Liver (tissue), 9 donors: ENCODE data around the gene IQGAP2. TPM values are rescaled to one million over a fixed set of nuclear protein-coding genes. Genes with fewer than 3 reads are reported as not detected.

Experiments
- DNase-seq: peaks from one replicate; pipeline ENCODE4 v3.0.0-alpha.2; 2017; ENCODE audit warnings: low spot score
- H3K27ac ChIP-seq, 2 donors: one replicate each; pipeline ENCODE4 v1.7.0; 2013; ENCODE audit warnings: inconsistent platforms in 2 of 2, low read length in 2 of 2, control low read depth in 1 of 2, low read depth in 1 of 2, mild to moderate bottlenecking in 1 of 2
- H3K27me3 ChIP-seq, 4 donors: one replicate each; pipeline versions ENCODE4 v1.6.1 to v1.7.0; 2013; ENCODE audit warnings: low read length in 3 of 4, inconsistent platforms in 1 of 4, mild to moderate bottlenecking in 1 of 4, moderate library complexity in 1 of 4; ENCODE audit not compliant: control insufficient read depth in 4 of 4, insufficient read depth in 4 of 4
- H3K36me3 ChIP-seq, 4 donors: one replicate each; pipeline versions ENCODE4 v1.6.1 to v1.7.0; 2013; ENCODE audit warnings: low read length in 3 of 4, mild to moderate bottlenecking in 3 of 4, low read depth in 1 of 4, moderate library complexity in 1 of 4; ENCODE audit not compliant: control insufficient read depth in 4 of 4, insufficient read depth in 3 of 4
- H3K4me1 ChIP-seq, 4 donors: one replicate each; pipeline versions ENCODE4 v1.6.1 to v1.7.0; 2013; ENCODE audit warnings: low read length in 3 of 4, mild to moderate bottlenecking in 3 of 4, moderate library complexity in 1 of 4; ENCODE audit not compliant: control insufficient read depth in 4 of 4, insufficient read depth in 4 of 4
- H3K4me3 ChIP-seq, 3 donors: one replicate each; pipeline versions ENCODE4 v1.6.1 to v1.7.0; 2013; ENCODE audit warnings: low read length in 3 of 3, control low read depth in 1 of 3, low read depth in 1 of 3, mild to moderate bottlenecking in 1 of 3
- H3K9ac ChIP-seq, 2 donors: one replicate each; pipeline ENCODE4 v1.7.0; 2013; ENCODE audit warnings: low read length in 2 of 2, mild to moderate bottlenecking in 2 of 2, moderate library complexity in 2 of 2, control low read depth in 1 of 2, low read depth in 1 of 2
- H3K9me3 ChIP-seq, 4 donors: one replicate each; pipeline versions ENCODE4 v1.6.1 to v1.7.0; 2013; ENCODE audit warnings: low read length in 3 of 4; ENCODE audit not compliant: control insufficient read depth in 4 of 4
- ATF3 ChIP-seq: IDR thresholded peaks from 2 replicates; pipeline ENCODE4 v1.6.1; 2016; ENCODE audit warnings: antibody characterized with exemption
- CTCF ChIP-seq: fragments of 150-350 bp; IDR thresholded peaks from 2 replicates; pipeline ENCODE4 v1.5.1; 2017; ENCODE audit warnings: improper control_type of control experiment, low read depth, low read length; ENCODE audit not compliant: missing input control
- EGR1 ChIP-seq, 2 donors: IDR thresholded peaks; 2 replicates each; pipeline ENCODE4 v1.6.1; 2016 to 2018; ENCODE audit warnings: antibody characterized with exemption in 2 of 2, low read depth in 2 of 2
- FOXA1 ChIP-seq: IDR thresholded peaks from 2 replicates; pipeline ENCODE4 v1.6.1; 2016; ENCODE audit warnings: antibody characterized with exemption
- FOXA2 ChIP-seq: IDR thresholded peaks from 2 replicates; pipeline ENCODE4 v1.6.1; 2016; ENCODE audit warnings: antibody characterized with exemption
- GABPA ChIP-seq, 2 donors: IDR thresholded peaks in 1 of 2; conservative IDR thresholded peaks in 1 of 2; 2 replicates each; pipeline ENCODE4 v1.6.1; 2016; ENCODE audit warnings: antibody characterized with exemption in 2 of 2, mild to moderate bottlenecking in 1 of 2, moderate library complexity in 1 of 2
- HNF4A ChIP-seq, 2 donors: conservative IDR thresholded peaks; 2 replicates each; pipeline ENCODE4 v1.6.1; 2016; ENCODE audit warnings: antibody characterized with exemption in 2 of 2, mild to moderate bottlenecking in 2 of 2
- HNF4G ChIP-seq: IDR thresholded peaks from 2 replicates; pipeline ENCODE4 v1.6.1; 2016; ENCODE audit warnings: antibody characterized with exemption
- JUND ChIP-seq, 2 donors: IDR thresholded peaks; 2 replicates each; pipeline ENCODE4 v1.6.1; 2016; ENCODE audit warnings: antibody characterized with exemption in 2 of 2
- MAX ChIP-seq: IDR thresholded peaks from 2 replicates; pipeline ENCODE4 v1.6.1; 2016; ENCODE audit warnings: antibody characterized with exemption
- NR2F2 ChIP-seq: IDR thresholded peaks from 2 replicates; pipeline ENCODE4 v1.6.1; 2016; ENCODE audit warnings: antibody characterized with exemption
- RAD21 ChIP-seq, 2 donors: IDR thresholded peaks; 2 replicates each; pipeline ENCODE4 v1.6.1; 2016; ENCODE audit warnings: antibody characterized with exemption in 2 of 2, mild to moderate bottlenecking in 2 of 2
- REST ChIP-seq: IDR thresholded peaks from 2 replicates; pipeline ENCODE4 v1.6.1; 2016; ENCODE audit warnings: antibody characterized with exemption, mild to moderate bottlenecking
- RXRA ChIP-seq, 2 donors: IDR thresholded peaks; 2 replicates each; pipeline ENCODE4 v1.6.1; 2017 to 2018; ENCODE audit warnings: antibody characterized with exemption in 2 of 2, mild to moderate bottlenecking in 1 of 2
- SP1 ChIP-seq: IDR thresholded peaks from 2 replicates; pipeline ENCODE4 v1.6.1; 2018; ENCODE audit warnings: antibody characterized with exemption, mild to moderate bottlenecking
- TAF1 ChIP-seq: conservative IDR thresholded peaks from 2 replicates; pipeline ENCODE4 v1.6.1; 2016; ENCODE audit warnings: antibody characterized with exemption, mild to moderate bottlenecking
- YY1 ChIP-seq: IDR thresholded peaks from 2 replicates; pipeline ENCODE4 v1.6.1; 2016; ENCODE audit warnings: antibody characterized with exemption, mild to moderate bottlenecking
- WGBS: extraction: QIAGEN DNeasy Blood & Tissue Kit; methylation state at CpG from one replicate; pipeline ENCODE4 v1.1.7; 2013; 5-methylcytosine and 5-hydroxymethylcytosine counted together
- polyA plus RNA-seq, 2 donors: library from polyadenylated mRNA; stranded (reverse) in 1 of 2; unstranded in 1 of 2; fragments of 200-250 nt in 1 of 2; fragments of >200 nt in 1 of 2; fragmentation: Nextera tagmentation in 1 of 2; extraction: Ambion mirVana in 1 of 2; gene quantifications; one replicate each; pipeline versions ENCODE4 v1.2.1 to v1.2.3, GENCODE V29; 2013 to 2015
- total RNA-seq, 2 donors: library from RNA; depleted of rRNA; stranded (reverse); fragments of >200 nt; gene quantifications; one replicate each; pipeline ENCODE4 v1.2.3, GENCODE V29; 2014
- donor health status: healthy.
- donor health status: healthy.
- donor health status: healthy.
- donor health status: healthy.
- donor health status: healthy.

Gene IQGAP2
- total and polyA plus RNA-seq, 4 donors = 41.5 to 205 (median 102) TPM

- DNase-seq = no peak
- no peak overlapping the region for H3K27ac ChIP-seq
- H3K27me3 ChIP-seq = no peaks in the 10 kb centered on the region
- TF ChIP-seq ATF3 = no peak
- no peak for TF ChIP-seq FOXA2
- TF ChIP-seq JUND (IDR thresholded peaks at IDR 0.05) = no peak
- TF ChIP-seq CTCF = no peak
- TF ChIP-seq NR2F2 = no peak
- no peak for TF ChIP-seq FOXA1
- TF ChIP-seq TAF1 = no peak
- TF ChIP-seq REST = no peak
- TF ChIP-seq RXRA (IDR thresholded peaks at IDR 0.05) = no peak
- H3K9ac ChIP-seq = no peak overlapping the region
- H3K36me3 ChIP-seq = peaks cover 3 to 47% (median 24%) of the 10 kb centered on the region in 4 donors
- 91% methylated on average over 3 of the region's 3 CpGs for WGBS
- H3K4me3 ChIP-seq = no peak overlapping the region
- peaks cover 0 to 6% (median under 1%) of the 10 kb centered on the region in 4 donors for H3K9me3 ChIP-seq
- H3K4me1 ChIP-seq = no peaks in the 10 kb centered on the region
These were observed 249.8 kb downstream of the IQGAP2 start for GRCh38 chr5:76652809-76653414.

- no peak overlapping the region for H3K27ac ChIP-seq
- no peaks in the 10 kb centered on the region for H3K27me3 ChIP-seq
- H3K36me3 ChIP-seq = peaks cover 10 to 59% (median 33%) of the 10 kb centered on the region in 4 donors
- no peak overlapping the region for H3K9ac ChIP-seq
- 97% methylated on average over 3 of the region's 3 CpGs for WGBS
- no peak for DNase-seq
- no peaks in the 10 kb centered on the region for H3K9me3 ChIP-seq
- no peaks in the 10 kb centered on the region for H3K4me1 ChIP-seq
- no peak overlapping the region for H3K4me3 ChIP-seq
- TF ChIP-seq FOXA2 = no peak
- no peak for TF ChIP-seq TAF1
- TF ChIP-seq SP1 = no peak
- TF ChIP-seq CTCF = no peak
- no peak for TF ChIP-seq RXRA (IDR thresholded peaks at IDR 0.05)
- no peak for TF ChIP-seq YY1
- TF ChIP-seq JUND (IDR thresholded peaks at IDR 0.05) = no peak
- no peak for TF ChIP-seq FOXA1
- no peak for TF ChIP-seq NR2F2
- TF ChIP-seq REST = no peak
- TF ChIP-seq ATF3 = no peak
- no peak for TF ChIP-seq EGR1 (IDR thresholded peaks at IDR 0.05; ENCODE audit: low read depth in 2 of 2)
- no peak for TF ChIP-seq MAX
- TF ChIP-seq RAD21 (IDR thresholded peaks at IDR 0.05) = no peak
- no peak for TF ChIP-seq HNF4A (conservative IDR thresholded peaks at IDR 0.05)
- TF ChIP-seq GABPA (IDR thresholded peaks at IDR 0.05 in 1 of 2, conservative IDR thresholded peaks at IDR 0.05 in 1 of 2) = no peak
- no peak for TF ChIP-seq HNF4G
These were observed 254.0 kb downstream of the IQGAP2 start for GRCh38 chr5:76657091-76657490.
